ENCODE data around the gene CHCHD6. TPM values are rescaled to one million over a fixed set of nuclear protein-coding genes. Genes with fewer than 3 reads are reported as not detected.

The CHCHD6 gene
- total RNA-seq, 4 donors from 2014 or later: 15.6 to 25.8 (median 21.2) TPM

DNA sequence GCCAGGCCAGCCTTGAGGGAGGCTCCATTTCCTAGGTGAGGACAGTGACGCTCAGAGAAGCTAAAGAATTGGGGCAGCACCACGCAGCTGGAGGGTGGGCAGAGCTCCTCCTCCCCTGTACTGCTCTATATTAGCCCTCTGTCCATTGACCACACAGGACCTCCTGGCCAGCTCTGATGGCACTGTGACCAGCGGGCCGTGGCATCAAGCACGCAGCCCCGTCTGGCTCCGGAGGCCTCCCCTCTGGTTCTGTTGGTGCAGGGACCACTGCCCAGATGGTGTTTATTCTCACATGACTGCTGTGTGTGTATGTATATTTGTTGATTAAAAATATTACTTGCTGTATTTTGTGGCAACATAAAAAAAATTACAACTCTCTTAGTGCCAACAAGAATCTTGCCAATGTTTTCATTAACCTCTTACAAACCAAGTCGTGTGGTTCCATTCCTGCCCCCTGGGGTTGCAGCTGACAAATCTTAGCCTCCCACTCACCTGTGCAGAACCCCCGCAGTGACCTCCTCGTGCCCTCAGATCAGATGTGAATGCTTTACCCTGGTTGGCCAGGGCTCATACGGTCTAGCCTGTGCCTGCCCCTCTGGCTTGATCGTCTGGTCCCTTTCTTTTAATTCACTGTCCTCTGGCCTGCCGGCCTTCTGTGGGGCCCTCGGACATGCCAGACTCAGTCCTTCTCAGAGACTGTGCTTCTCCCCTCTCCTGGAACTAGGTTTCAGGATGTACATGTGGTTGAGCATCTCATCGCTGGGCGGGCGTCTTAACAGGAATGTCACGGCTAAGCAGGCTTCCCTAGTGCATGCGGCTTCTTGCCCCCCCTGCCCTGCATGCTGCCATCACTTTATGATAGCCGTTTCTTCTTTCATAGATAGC, 14.8 kb downstream of the CHCHD6 start:
- no peak for TF ChIP-seq POLR2A (IDR thresholded peaks at IDR 0.05)
- TF ChIP-seq, protein P1, sequence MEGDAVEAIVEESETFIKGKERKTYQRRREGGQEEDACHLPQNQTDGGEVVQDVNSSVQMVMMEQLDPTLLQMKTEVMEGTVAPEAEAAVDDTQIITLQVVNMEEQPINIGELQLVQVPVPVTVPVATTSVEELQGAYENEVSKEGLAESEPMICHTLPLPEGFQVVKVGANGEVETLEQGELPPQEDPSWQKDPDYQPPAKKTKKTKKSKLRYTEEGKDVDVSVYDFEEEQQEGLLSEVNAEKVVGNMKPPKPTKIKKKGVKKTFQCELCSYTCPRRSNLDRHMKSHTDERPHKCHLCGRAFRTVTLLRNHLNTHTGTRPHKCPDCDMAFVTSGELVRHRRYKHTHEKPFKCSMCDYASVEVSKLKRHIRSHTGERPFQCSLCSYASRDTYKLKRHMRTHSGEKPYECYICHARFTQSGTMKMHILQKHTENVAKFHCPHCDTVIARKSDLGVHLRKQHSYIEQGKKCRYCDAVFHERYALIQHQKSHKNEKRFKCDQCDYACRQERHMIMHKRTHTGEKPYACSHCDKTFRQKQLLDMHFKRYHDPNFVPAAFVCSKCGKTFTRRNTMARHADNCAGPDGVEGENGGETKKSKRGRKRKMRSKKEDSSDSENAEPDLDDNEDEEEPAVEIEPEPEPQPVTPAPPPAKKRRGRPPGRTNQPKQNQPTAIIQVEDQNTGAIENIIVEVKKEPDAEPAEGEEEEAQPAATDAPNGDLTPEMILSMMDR (IDR thresholded peaks at IDR 0.05): no peak
- 78 to 85% methylated on average over 18 to 20 of the region's 20 CpGs for WGBS, 2 donors
- peak in 1 of 2 donors; percentile 59 for DNase-seq (ENCODE audit: low spot score in 2 of 2)
- intact Hi-C loops (cut with DNase I; ENCODE audit: low total_unique reads): no loop called here
- H3K4me3 ChIP-seq (ENCODE audit: low read depth, poor library complexity, severe bottlenecking): no peak overlapping the region

GRCh38 chr3:126720596-126720995, 16.6 kb downstream of the CHCHD6 start:
- WGBS, 2 donors: 88 to 92% methylated on average over 5 of the region's 5 CpGs
- no peak overlapping the region for H3K4me3 ChIP-seq (ENCODE audit: low read depth, poor library complexity, severe bottlenecking)
- DNase-seq (ENCODE audit: low spot score in 2 of 2): peak in 1 of 2 donors; percentile 66
- no peak for TF ChIP-seq POLR2A (IDR thresholded peaks at IDR 0.05)
- TF ChIP-seq, protein P1 (IDR thresholded peaks at IDR 0.05): no peak
- intact Hi-C loops (cut with DNase I; ENCODE audit: low total_unique reads): no loop called here

GRCh38 chr3:126721246-126721645, 17.2 kb downstream of the CHCHD6 start:
- WGBS, 2 donors: 54 to 65% methylated on average over 10 of the region's 10 CpGs
- H3K4me3 ChIP-seq (ENCODE audit: low read depth, poor library complexity, severe bottlenecking): no peak overlapping the region
- peak in 1 of 2 donors; percentile 46 for DNase-seq (ENCODE audit: low spot score in 2 of 2)
- intact Hi-C loops (cut with DNase I; ENCODE audit: low total_unique reads): no loop called here
- TF ChIP-seq, protein P1 (IDR thresholded peaks at IDR 0.05): no peak
- no peak for TF ChIP-seq POLR2A (IDR thresholded peaks at IDR 0.05)

DNA sequence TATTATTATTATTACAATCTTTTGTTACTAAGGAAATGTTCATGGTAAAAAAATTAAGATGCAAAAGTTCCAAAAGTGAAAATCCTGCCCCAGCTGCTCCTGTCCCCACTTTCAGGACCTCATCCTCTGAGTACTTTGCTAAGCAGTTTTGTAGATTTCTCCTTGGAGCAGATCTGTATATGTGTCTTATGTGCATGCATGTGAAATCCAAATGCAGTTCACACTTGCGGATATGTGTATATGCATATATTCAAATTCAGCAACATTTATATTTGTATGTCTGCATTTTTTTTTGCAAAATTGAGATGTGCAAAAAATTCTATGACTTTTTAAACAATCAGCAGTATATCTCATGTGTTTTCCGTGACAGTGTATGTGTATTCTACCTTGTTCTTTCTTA, 19.2 kb downstream of the CHCHD6 start:
- no peak for TF ChIP-seq POLR2A (IDR thresholded peaks at IDR 0.05)
- TF ChIP-seq, protein P1 (IDR thresholded peaks at IDR 0.05): no peak
- intact Hi-C loops (cut with DNase I; ENCODE audit: low total_unique reads): no loop called here
- 98 to 100% methylated on average over 2 of the region's 2 CpGs for WGBS, 2 donors
- no peak for DNase-seq (ENCODE audit: low spot score in 2 of 2)
- no peak overlapping the region for H3K4me3 ChIP-seq (ENCODE audit: low read depth, poor library complexity, severe bottlenecking)

GRCh38 chr3:126723801-126724200, 19.8 kb downstream of the CHCHD6 start:
- TF ChIP-seq, protein P1 (IDR thresholded peaks at IDR 0.05): no peak
- no peak for TF ChIP-seq POLR2A (IDR thresholded peaks at IDR 0.05)
- intact Hi-C loops (cut with DNase I; ENCODE audit: low total_unique reads): no loop called here
- no peak for DNase-seq (ENCODE audit: low spot score in 2 of 2)
- 100% methylated on average over 1 of the region's 1 CpG for WGBS, 2 donors
- H3K4me3 ChIP-seq (ENCODE audit: low read depth, poor library complexity, severe bottlenecking): no peak overlapping the region
